Keratinocyte (primary cell): ENCODE results near the gene POLD1. TPM values are rescaled to one million over a fixed set of nuclear protein-coding genes. Genes with fewer than 3 reads are reported as not detected.

Experiments used
- DNase-seq: peaks from one replicate; pipeline ENCODE4 v3.0.0-alpha.2; 2011; ENCODE audit warnings: low read depth, missing footprints, low spot score
- FAIRE-seq: peaks from 2 replicates; lab custom pipeline; 2011; peaks lifted over from hg19 to GRCh38; lab: Jason Lieb, UNC
- H2AFZ ChIP-seq: 2 replicates; pipeline ENCODE4 v1.6.0; 2012; ENCODE audit warnings: low read length, control low read depth, inconsistent platforms; ENCODE audit not compliant: control insufficient read depth
- H3K27ac ChIP-seq: 2 replicates; pipeline ENCODE4 v1.5.1; 2011; ENCODE audit warnings: low read length; ENCODE audit not compliant: control insufficient read depth, insufficient read depth
- H3K27me3 ChIP-seq: 3 replicates; pipeline ENCODE4 v1.6.0; 2011; ENCODE audit warnings: low read length; ENCODE audit not compliant: control insufficient read depth, insufficient read depth; ENCODE audit errors: extremely low read depth
- H3K36me3 ChIP-seq, 2 experiments: 2 replicates in 1 of 2; 3 replicates in 1 of 2; pipeline ENCODE4 v1.5.1; 2011; ENCODE audit warnings: low read length in 2 of 2, mild to moderate bottlenecking in 1 of 2; ENCODE audit not compliant: control insufficient read depth in 2 of 2, insufficient read depth in 2 of 2; ENCODE audit errors: extremely low read depth in 1 of 2
- H3K4me1 ChIP-seq: 3 replicates; pipeline ENCODE4 v1.5.1; 2011; ENCODE audit warnings: low read length; ENCODE audit not compliant: control insufficient read depth, insufficient read depth; ENCODE audit errors: extremely low read depth
- H3K4me2 ChIP-seq: 3 replicates; pipeline ENCODE4 v1.6.0; 2011; ENCODE audit warnings: low read depth, low read length; ENCODE audit not compliant: control insufficient read depth, insufficient read depth; ENCODE audit errors: extremely low read depth
- H3K4me3 ChIP-seq, 3 experiments: fragments of 200-600 bp in 1 of 3; sonication (generic) in 1 of 3; 2 replicates in 2 of 3; 3 replicates in 1 of 3; pipeline ENCODE4 v1.5.1; 2011 to 2016; ENCODE audit warnings: low read length in 3 of 3, mild to moderate bottlenecking in 3 of 3, control low read depth in 2 of 3, inconsistent platforms in 1 of 3, low read depth in 1 of 3, mixed read lengths in 1 of 3, mixed run types in 1 of 3, moderate library complexity in 1 of 3; ENCODE audit not compliant: control insufficient read depth in 2 of 3, insufficient read depth in 2 of 3; ENCODE audit errors: extremely low read depth in 1 of 3
- H3K79me2 ChIP-seq: 2 replicates; pipeline ENCODE4 v1.6.0; 2012; ENCODE audit warnings: low read length; ENCODE audit not compliant: control insufficient read depth, insufficient read depth
- H3K9ac ChIP-seq: 3 replicates; pipeline ENCODE4 v1.6.0; 2011; ENCODE audit warnings: low read length; ENCODE audit not compliant: control insufficient read depth, insufficient read depth; ENCODE audit errors: extremely low read depth
- H3K9me1 ChIP-seq: 3 replicates; pipeline ENCODE4 v1.6.0; 2011; ENCODE audit warnings: low read length; ENCODE audit not compliant: control insufficient read depth, insufficient read depth; ENCODE audit errors: extremely low read depth
- H3K9me3 ChIP-seq: 2 replicates; pipeline ENCODE4 v1.5.1; 2012; ENCODE audit warnings: low read depth, low read length; ENCODE audit not compliant: control insufficient read depth
- H4K20me1 ChIP-seq: 3 replicates; pipeline ENCODE4 v1.6.0; 2011; ENCODE audit warnings: low read length; ENCODE audit not compliant: control insufficient read depth, insufficient read depth; ENCODE audit errors: extremely low read depth
- CTCF ChIP-seq, 3 experiments: IDR thresholded peaks in 1 of 3; conservative IDR thresholded peaks in 1 of 3; optimal IDR thresholded peaks in 1 of 3; 2 replicates in 2 of 3; 3 replicates in 1 of 3; pipeline versions ENCODE3 to v1.5.1; 2011; ENCODE audit warnings: low read length in 3 of 3, mild to moderate bottlenecking in 3 of 3, moderate library complexity in 2 of 3, control low read depth in 1 of 3, inconsistent platforms in 1 of 3; ENCODE audit not compliant: insufficient read depth in 2 of 3; ENCODE audit errors: extremely low read depth in 1 of 3
- EZH2 ChIP-seq: IDR thresholded peaks from one replicate; pipeline ENCODE4 v1.6.1; 2012; ENCODE audit warnings: inconsistent platforms, mild to moderate bottlenecking, low read length, moderate library complexity
- dilution Hi-C: fragments of 300-500 bp; cut with MboI; formaldehyde crosslinking; loops from one replicate; pipeline ENCODE4 v1.7.0; 2020; ENCODE audit warnings: low sequenced_read_pairs; ENCODE audit not compliant: extremely low pct_ligation_motif_present
- polyA plus RNA-seq, 5 experiments: library from polyadenylated mRNA; depleted of rRNA in 3 of 5; stranded (reverse) in 3 of 5; stranded (forward) in 1 of 5; unstranded in 1 of 5; fragments of >200 nt; gene quantifications; 1 replicate in 1 of 5; 2 replicates in 3 of 5; 3 replicates in 1 of 5; pipeline versions ENCODE4 v1.2.1 to v1.2.3, GENCODE V29; 2011 to 2012; ENCODE audit warnings: missing spikeins in 2 of 5, low read depth in 1 of 5, low replicate concordance in 1 of 5

POLD1 gene
- polyA plus RNA-seq, 1 donor (not counting 4 experiments of a cell fraction or from before 2014, with no cell fraction given), result 8.7 TPM

- H3K4me1 ChIP-seq, result peaks cover 9% of the 10 kb centered on the region
- peak overlapping the region; percentile 72 for H2AFZ ChIP-seq
- H3K27me3 ChIP-seq, result peaks cover 3% of the 10 kb centered on the region
- H3K9ac ChIP-seq, result no peak overlapping the region
- TF ChIP-seq EZH2 (no peak), CTCF (optimal IDR thresholded peaks at IDR 0.05 in 1 of 3, IDR thresholded peaks at IDR 0.05 in 1 of 3, conservative IDR thresholded peaks at IDR 0.05 in 1 of 3; ENCODE audit: extremely low read depth in 1 of 3, insufficient read depth in 2 of 3, low read length in 3 of 3) (no peak)
- dilution Hi-C loops, result no loop called here
- no peaks in the 10 kb centered on the region for H3K79me2 ChIP-seq
- H3K27ac ChIP-seq, result no peak overlapping the region
- FAIRE-seq (no peak), DNase-seq (no peak)
- no peaks in the 10 kb centered on the region for H3K36me3 ChIP-seq
- H4K20me1 ChIP-seq, result no peaks in the 10 kb centered on the region
- peak overlapping the region; percentile 66 for H3K4me2 ChIP-seq
- no peaks in the 10 kb centered on the region for H3K9me1 ChIP-seq
- H3K4me3 ChIP-seq, result peak overlapping the region in 2 of 3 experiments; percentile 18 to 32
- H3K9me3 ChIP-seq, result no peaks in the 10 kb centered on the region
Measured at GRCh38 chr19:50427318-50427925, 43.3 kb downstream of the POLD1 start.

GRCh38 chr19:50427997-50428425 is 43.9 kb downstream of the POLD1 start:
- H3K4me3 ChIP-seq, result peak overlapping the region; percentile 18 to 59 (median 32)
- no peak overlapping the region for H3K27ac ChIP-seq
- dilution Hi-C loops, result no loop called here
- H3K9ac ChIP-seq, result peak overlapping the region; percentile 15
- peaks cover 9% of the 10 kb centered on the region for H3K27me3 ChIP-seq
- no peaks in the 10 kb centered on the region for H3K9me3 ChIP-seq
- H3K4me2 ChIP-seq, result peak overlapping the region; percentile 66
- no peaks in the 10 kb centered on the region for H3K36me3 ChIP-seq
- no peaks in the 10 kb centered on the region for H4K20me1 ChIP-seq
- no peak for DNase-seq
- H2AFZ ChIP-seq, result peak overlapping the region; percentile 72
- H3K9me1 ChIP-seq, result no peaks in the 10 kb centered on the region
- TF ChIP-seq EZH2, result no peak
- no peak for TF ChIP-seq CTCF (optimal IDR thresholded peaks at IDR 0.05 in 1 of 3, IDR thresholded peaks at IDR 0.05 in 1 of 3, conservative IDR thresholded peaks at IDR 0.05 in 1 of 3; ENCODE audit: extremely low read depth in 1 of 3, insufficient read depth in 2 of 3, low read length in 3 of 3)
- no peak for FAIRE-seq
- H3K4me1 ChIP-seq, result peaks cover 9% of the 10 kb centered on the region
- no peaks in the 10 kb centered on the region for H3K79me2 ChIP-seq
